ENCODE data around the gene FEZ2.

Gene FEZ2

DNA sequence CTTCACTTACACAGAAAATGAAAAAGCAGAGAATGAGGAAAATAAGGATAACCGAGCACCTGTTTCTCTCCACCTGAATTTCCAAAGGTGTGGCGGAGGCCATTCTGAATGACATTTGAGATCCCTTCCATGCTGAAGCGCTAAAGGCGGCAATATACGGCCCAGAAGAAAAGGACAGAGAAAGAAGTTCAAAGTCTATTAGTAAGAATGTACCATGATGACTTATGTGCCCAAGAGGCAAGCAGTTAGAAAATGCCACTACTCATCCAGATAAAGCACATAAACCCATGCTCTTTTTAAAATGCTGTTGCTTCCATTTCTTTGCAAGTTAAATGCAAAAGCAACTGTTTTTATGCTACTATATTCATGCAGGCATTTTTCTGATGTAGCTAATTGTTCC is 37.2 kb downstream of the FEZ2 start:
- DNase-seq = no peak

DNA sequence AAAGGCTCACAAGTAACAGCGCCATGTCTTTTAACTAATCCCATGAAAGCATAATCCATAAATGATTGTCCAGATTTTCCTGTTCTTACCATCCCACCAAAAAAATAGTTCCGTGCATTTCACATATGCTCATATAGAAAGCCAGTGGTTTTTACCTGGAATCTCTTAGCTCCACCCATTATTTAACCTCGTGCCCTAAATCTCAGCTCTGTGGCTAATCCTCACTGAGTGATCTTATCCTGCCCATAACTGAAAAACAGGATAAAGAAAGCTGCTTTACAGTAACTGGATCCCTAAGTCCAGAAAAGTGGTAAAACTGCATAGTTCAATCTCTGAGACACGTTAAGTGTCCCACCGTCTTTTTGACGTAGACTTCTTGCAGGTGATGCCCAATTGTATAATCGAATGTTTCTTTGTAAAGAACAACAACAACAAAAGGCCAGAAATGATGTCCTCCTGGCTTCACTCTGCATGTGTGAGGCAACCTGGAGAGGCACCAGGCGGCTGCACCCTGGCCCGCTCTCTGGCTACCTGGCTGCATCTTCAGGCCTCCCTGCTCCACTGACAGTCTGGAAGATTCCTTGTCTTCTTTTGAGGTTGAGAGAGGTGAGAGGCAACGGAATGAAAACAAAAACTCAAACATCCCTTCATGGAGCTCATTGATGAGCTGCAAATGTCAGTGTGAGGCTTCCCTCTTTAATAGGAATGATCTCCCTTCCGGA is 38.6 kb downstream of the FEZ2 start:
- DNase-seq = peak; percentile 49 to 89

GRCh38 chr2:36556842-36557241 is 41.1 kb downstream of the FEZ2 start:
- DNase-seq = no peak

GRCh38 chr2:36555789-36556188 is 42.2 kb downstream of the FEZ2 start:
- DNase-seq = no peak

DNA sequence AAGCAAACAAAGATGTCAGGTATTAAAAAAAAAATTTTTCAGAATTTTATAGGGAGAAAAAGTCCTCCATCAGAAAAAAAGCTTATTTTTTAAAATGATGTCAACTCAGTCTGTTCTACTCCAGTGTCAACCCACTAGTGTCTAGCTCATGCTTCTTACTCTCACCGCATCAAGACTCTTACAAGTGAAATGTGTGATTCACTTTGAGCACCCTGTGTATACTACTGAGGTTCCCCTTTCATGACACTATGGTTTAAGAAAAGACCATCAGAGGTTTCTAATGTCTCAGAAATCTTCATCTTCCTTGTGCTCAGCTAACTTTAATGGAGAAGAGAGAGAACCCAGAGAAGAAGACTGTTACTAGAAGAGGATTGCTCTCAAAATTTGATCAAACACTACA is 43.4 kb downstream of the FEZ2 start:
- no peak for DNase-seq

- no peak for DNase-seq
Measured at GRCh38 chr2:36553683-36554082, 44.3 kb downstream of the FEZ2 start.

DNA sequence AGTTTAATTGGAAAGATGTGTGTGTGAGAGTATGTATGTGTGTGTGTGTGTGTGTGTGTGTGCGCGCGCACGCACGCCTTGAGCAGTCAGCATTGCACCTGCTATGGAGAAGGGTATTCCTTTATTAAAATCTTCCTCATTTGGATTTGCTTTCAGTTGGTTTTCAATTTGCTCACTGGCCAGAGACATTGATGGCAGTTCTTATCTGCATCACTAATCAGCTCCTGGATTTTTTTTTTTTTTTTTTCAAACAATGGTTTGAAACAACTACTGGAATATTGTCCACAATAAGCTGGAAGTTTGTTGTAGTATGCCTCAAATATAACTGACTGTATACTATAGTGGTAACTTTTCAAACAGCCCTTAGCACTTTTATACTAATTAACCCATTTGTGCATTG is 48.0 kb downstream of the FEZ2 start:
- DNase-seq = no peak

GRCh38 chr2:36549165-36549574 is 48.8 kb downstream of the FEZ2 start:
- DNase-seq = no peak

GRCh38 chr2:36547906-36548305 is 50.1 kb downstream of the FEZ2 start:
- no peak for DNase-seq

GRCh38 chr2:36545871-36546416 is 52.0 kb downstream of the FEZ2 start:
- no peak for DNase-seq

DNA sequence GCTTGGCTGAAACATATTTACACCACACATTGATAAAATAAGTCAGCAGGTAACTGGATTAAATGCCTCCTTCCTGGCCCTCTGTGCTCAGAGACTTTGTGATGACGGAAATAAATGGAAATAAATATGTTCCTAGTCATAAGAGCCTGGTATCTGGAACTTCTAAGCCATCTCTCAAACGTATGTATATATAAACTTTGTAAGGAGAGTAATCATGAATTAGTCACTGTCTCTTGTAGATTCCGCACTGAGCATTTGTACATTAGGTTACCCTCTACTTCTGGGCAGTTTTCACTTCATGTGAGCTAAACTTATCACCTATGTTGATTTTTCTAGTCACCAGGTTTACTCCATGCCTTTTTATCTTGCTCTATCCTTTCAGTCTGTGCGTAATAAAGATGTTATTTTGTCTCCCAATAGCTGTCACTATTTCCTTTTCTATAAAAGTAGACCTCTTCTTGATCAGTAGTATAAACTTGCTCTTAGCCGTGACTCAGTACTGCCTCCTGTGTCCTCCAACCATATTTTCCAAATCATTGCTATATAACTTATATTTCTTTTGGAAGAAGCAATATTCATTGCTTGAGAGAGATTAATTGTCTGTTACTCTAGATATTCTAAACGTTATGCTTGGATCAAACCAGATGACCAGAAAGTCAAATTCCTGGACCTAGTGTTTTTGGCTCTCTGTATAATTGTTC is 53.2 kb downstream of the FEZ2 start:
- no peak for DNase-seq

GRCh38 chr2:36541891-36542595 is 55.9 kb downstream of the FEZ2 start:
- DNase-seq = no peak

DNA sequence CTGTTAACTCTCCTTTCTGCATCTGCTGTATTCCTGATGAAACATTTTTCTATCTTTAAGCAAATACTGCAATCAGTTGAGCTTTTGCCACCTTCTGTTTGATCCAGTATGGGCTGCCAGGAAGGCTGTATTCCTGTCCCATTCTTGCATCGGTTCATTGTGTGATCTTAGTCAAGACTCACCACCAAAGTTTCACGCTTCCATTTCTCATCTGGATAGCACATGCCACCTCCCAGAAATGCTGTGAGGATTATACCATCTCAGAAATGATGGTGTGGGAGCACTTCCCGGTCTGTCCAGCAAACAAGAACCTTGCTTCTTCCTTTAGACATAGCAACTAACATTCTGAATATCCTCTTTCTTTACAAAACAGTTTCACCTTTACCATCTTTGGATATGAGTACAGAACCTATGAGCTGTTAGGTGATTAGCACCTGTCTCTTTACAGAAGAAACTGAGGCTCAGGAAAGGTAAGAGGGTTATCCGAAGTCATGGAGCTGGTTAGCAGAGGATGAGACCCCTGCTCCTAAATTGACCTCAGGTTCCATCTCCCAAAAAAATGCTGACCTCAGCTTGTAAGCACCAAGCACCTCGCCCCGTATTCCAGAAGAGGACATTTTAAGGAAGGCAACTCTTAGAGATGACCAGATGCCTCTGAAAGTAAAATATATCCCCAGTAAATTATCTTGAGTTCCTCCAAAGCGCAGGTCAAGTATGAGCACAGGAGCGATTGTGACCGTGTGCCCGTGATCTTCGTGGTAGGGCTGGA is 56.8 kb downstream of the FEZ2 start:
- DNase-seq = no peak

DNA sequence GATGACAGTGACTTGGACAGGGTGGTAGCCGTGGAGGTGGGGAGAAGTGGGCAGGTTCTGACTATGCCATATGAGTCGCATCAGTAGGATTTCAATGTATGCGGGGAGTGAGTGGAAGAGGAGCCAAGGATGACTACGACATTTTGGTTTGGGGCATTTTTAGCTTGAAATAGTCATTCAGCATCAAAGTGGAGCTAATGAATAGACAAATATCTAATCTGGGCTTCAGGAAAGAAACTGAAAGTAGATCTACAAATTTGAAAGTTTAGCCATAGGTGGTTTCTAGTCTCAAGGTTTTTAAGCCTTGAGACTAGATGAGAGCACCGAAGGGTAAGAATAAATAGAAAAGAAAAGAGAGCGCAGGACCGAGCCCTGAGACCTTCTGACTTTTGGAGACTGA is 58.3 kb downstream of the FEZ2 start:
- DNase-seq = no peak

DNA sequence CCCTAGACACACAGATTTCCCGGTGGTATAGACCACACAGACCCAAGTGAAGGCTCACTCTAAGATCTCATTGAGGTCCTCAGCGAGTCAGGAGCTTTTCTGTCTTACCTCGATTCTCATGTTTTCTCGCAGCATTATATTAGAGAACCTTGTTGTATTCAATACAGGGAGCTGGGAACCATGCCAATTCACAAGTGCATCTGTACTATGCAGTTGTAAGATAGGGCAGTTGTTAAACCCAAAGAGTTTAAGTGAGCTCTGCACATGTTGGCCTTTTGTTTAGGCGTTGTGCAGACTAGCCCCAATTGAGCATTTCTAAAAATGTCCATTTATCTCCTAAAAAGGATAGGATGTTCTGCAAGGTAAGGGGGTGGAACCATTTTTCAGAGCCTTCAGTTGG is 59.6 kb downstream of the FEZ2 start:
- peak in 1 of 2 experiments; percentile 51 for DNase-seq

DNA sequence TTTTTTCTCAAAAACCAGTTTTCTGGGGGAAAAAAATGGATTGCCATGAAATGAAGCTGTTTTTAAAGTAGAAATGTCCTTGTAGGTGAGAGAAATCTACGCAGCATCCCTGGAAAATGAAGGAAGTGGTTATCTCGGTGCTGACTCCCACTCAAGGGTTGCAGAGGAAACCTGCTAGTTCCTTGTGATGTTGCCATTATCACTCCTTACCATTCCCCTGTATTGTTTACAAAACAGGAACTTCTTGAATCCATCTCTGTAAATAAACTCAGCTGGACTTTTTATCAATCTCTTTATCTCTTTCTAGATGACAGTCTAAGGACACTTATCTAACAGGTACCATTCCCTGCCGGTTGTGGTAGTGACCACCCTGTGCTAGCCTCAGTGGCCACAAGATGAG is 61.2 kb downstream of the FEZ2 start:
- no peak for DNase-seq

GRCh38 chr2:36535099-36535498 is 62.9 kb downstream of the FEZ2 start:
- DNase-seq = no peak

DNA sequence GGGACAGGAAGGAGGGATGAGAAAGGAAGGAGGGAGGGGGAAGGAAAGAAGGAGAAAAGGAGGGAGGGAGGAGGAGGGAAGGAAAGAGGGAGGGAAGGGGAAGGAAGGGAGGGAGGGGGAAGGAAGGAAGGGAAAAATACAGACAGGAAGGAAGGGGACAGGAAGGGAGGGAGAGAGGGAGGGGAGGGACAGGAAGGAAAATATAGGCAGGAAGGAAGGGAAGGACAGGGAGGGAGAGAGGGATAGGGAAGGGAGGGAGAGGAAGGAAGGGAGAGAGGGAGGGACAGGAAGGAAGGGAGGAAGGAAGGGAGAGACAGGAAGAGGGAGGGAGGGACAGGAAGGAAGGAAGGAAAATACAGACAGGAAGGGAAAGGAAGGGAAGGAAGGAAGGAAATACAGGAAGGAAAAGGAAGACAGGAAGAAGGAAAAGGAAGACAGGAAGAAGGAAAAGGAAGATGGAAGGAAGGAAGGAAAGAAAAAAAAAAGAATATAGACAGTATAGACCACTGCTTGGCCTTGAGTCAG is 63.6 kb downstream of the FEZ2 start:
- DNase-seq = no peak

DNA sequence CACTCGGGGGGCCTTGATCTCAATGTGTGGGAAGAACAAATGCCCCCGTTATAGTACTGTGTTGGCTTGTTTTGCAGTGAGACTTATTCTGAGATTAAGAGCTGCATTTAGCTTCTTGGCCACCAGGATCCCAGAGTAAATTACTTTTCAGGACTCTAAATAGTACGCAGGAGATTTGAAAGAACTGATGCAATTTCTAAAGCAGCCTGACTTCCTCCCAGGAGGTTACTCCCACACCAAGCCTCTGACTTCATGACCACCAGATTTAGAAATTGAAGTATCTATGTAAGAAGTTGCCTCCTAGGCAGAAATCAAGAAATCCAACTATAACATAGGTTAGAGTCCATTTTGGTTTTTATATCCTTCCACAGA is 67.0 kb downstream of the FEZ2 start:
- no peak for DNase-seq

- DNase-seq = no peak
Measured at GRCh38 chr2:36530178-36530982, 67.6 kb downstream of the FEZ2 start.

DNA sequence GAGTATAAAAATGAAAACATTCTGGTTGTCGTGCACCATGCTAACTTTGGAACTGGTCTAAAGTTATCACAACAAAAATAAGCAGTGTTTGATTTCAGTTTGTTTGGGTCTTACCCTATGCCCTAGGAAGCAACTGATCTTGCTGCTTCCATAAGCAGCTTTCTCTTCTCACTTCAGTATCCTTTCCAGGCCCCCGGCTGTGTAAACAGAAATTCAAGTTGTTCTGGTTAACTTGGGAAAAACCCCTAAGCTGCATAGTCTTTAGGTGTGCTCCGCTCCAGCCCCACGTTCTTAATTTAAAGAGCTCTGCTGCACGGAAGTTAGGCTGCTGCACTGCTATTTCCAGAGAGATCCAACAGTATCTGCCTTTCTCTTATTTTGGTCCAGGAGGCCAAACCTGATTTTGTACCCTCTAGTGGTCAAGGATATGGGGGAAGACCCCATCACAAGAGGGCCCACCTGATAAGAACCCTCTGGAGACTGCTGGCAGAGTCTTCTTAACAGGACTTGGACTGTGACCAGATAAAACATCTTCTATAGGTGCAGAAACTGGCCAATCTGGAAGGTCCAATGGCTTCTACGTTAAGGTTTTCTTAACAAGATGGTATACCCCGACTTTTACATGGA is 69.1 kb downstream of the FEZ2 start:
- DNase-seq = no peak
